Activated CD8-positive, alpha-beta T cell treated with anti-CD3 and anti-CD28 coated beads for 36 hours (primary cell): Measurements from ENCODE around the gene INTS13. TPM values are rescaled to one million over a fixed set of nuclear protein-coding genes. Genes with fewer than 3 reads are reported as not detected.
A peak's percentile ranks its signal among the peaks of the same experiment; 100 is the strongest.
"Not testable (repeated sequence)": the region's sequence is repeated elsewhere in the genome, so short reads cannot be mapped to it uniquely, and the experiment has no call there.

Experiments
- ATAC-seq: fragments of 200-7000 bp; cut with Tn5 transposase; one replicate; pipeline ENCODE4 v1.10.0; 2021; ENCODE audit warnings: mild to moderate bottlenecking, moderate library complexity
- CTCF ChIA-PET: fragments of 350-600 bp; sonication (Branson Sonifier 250); formaldehyde crosslinking; loops from one replicate; lab custom pipeline; 2021; ENCODE audit warnings: antibody characterized with exemption; lab: Charles Lee
- POLR2A ChIA-PET: fragments of 350-600 bp; sonication (Branson Sonifier 250); formaldehyde crosslinking; loops from one replicate; lab custom pipeline; 2021; ENCODE audit warnings: antibody characterized with exemption; lab: Charles Lee
- DNase-seq: peaks from one replicate; pipeline ENCODE4 v3.0.0-alpha.2; 2020
- H3K27ac Mint-ChIP-seq: one replicate; pipeline ENCODE4 v1.8.0; 2021; ENCODE audit warnings: mild to moderate bottlenecking, mixed read lengths
- H3K27me3 Mint-ChIP-seq: one replicate; pipeline ENCODE4 v1.8.0; 2021; ENCODE audit warnings: mixed read lengths
- H3K36me3 Mint-ChIP-seq: one replicate; pipeline ENCODE4 v1.8.0; 2021; ENCODE audit warnings: low read depth, mixed read lengths
- H3K4me1 Mint-ChIP-seq: one replicate; pipeline ENCODE4 v1.8.0; 2021; ENCODE audit warnings: low read depth, mixed read lengths
- H3K4me3 Mint-ChIP-seq: one replicate; pipeline ENCODE4 v1.8.0; 2021; ENCODE audit warnings: mild to moderate bottlenecking, moderate library complexity, mixed read lengths
- H3K9me3 Mint-ChIP-seq: one replicate; pipeline ENCODE4 v1.8.0; 2021; ENCODE audit warnings: mixed read lengths
- CTCF ChIP-seq: fragments of 200-600 bp; IDR thresholded peaks from one replicate; pipeline ENCODE4 v1.8.0; 2022; ENCODE audit warnings: antibody characterized with exemption, mild to moderate bottlenecking
- intact Hi-C: fragments of 100-400 bp; cut with micrococcal nuclease; formaldehyde crosslinking; loops from one replicate; pipeline ENCODE4 v1.10.0; 2022
- total RNA-seq, 2 experiments: library from RNA; stranded (reverse); gene quantifications; one replicate each; pipeline ENCODE4 v1.2.3, GENCODE V29; 2021

Gene INTS13
- total RNA-seq, 2 experiments from 2014 or later, result 102 to 115 TPM

DNA sequence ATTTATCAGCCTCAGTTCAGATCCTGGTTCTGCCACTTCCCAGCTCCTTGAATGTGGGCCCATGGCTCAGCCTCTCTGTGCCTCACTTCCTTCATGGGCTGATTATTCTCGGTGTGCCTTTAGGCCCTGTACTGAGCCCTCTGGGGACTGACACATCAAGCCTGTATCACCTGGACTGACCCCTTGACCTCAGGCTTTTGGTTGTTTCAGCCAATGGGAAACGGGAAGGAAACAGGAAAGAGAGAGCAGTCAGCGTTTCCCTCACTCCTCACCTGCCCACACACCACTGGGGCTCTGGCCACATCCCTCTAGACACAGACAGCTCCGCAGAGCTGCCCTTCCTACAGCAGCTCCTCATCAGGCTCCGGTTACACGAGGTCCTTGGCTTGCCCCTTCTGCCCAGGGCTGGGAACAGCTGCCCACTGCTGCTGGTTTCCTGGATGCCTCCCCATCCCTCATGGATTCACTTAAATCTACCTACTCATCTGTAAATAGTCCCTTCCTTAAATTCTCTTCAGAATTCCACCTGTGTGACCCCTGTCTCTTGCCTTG is 67.8 kb downstream of the INTS13 start:
- Mint-ChIP-seq H3K4me3 (no peak overlapping the region), H3K27ac (no peak overlapping the region), H3K27me3 (peaks cover 4% of the 10 kb centered on the region), H3K36me3 (no peaks in the 10 kb centered on the region), H3K4me1 (peaks cover 25% of the 10 kb centered on the region), H3K9me3 (no peaks in the 10 kb centered on the region)
- ChIA-PET CTCF (interaction anchor here (0.9 to 8.1 kb wide), 6 partner anchors 10 to 25 kb away, joined by 3 to 55 read pairs (median 5); no protein-coding TSS in a partner anchor), POLR2A (interaction anchor here (1.9 kb wide), 1 partner anchor 36 kb away, joined by 6 read pairs; the partner anchor contains the start of gene ITPR2)
- intact Hi-C loops, result no loop called here
- DNase-seq (no peak), ATAC-seq (no peak)
- no peak for TF ChIP-seq CTCF

GRCh38 chr12:26869104-26869494 is 68.7 kb downstream of the INTS13 start:
- Mint-ChIP-seq H3K4me3 (no peak overlapping the region), H3K9me3 (no peaks in the 10 kb centered on the region), H3K4me1 (peaks cover 25% of the 10 kb centered on the region), H3K27me3 (peaks cover 4% of the 10 kb centered on the region), H3K36me3 (no peaks in the 10 kb centered on the region), H3K27ac (no peak overlapping the region)
- DNase-seq (no peak), ATAC-seq (no peak)
- POLR2A ChIA-PET, result no interaction called here
- CTCF ChIA-PET, result interaction anchor here (1.0 to 1.8 kb wide), 2 partner anchors 8 to 16 kb away, joined by 3 to 15 read pairs; no protein-coding TSS in a partner anchor
- intact Hi-C loops, result no loop called here
- TF ChIP-seq CTCF, result no peak

DNA sequence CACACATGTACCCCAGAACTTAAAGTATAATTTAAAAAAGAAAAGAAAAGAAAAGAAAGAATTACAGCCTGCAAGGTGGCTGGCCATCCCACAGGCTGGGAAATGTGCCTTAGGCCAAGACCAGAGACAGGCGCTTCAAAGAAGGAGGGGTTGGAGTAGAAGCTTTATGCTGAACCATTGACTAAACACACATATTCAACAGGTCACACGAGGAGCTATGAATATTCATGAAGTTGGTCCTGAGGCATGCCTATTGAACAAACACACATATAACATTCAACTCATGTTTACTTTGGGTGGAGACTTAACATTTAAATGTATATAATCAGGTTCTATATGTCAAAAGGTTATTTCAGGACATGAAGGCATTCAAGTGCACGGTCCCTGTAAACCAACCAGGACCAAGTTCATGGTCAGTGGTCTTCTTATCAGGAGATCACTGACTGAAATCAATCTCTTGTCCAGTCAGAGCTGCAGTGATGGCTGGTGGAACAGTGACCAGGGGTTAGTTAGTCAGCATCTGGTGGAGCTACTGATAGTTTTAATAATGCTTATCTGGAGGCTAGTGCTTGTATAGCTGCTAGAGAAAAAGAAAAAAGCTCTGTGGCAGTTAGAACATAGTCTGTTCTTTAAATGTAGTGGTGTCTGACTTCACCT is 69.2 kb downstream of the INTS13 start:
- Mint-ChIP-seq H3K9me3 (no peaks in the 10 kb centered on the region), H3K4me1 (peaks cover 25% of the 10 kb centered on the region), H3K4me3 (no peak overlapping the region), H3K27me3 (peaks cover 4% of the 10 kb centered on the region), H3K36me3 (no peaks in the 10 kb centered on the region), H3K27ac (no peak overlapping the region)
- ATAC-seq (no peak), DNase-seq (no peak)
- TF ChIP-seq CTCF, result no peak
- ChIA-PET POLR2A (no interaction called here), CTCF (interaction anchor here (1.0 to 1.8 kb wide), 2 partner anchors 9 to 16 kb away, joined by 3 to 15 read pairs; no protein-coding TSS in a partner anchor)
- intact Hi-C loops, result no loop called here

DNA sequence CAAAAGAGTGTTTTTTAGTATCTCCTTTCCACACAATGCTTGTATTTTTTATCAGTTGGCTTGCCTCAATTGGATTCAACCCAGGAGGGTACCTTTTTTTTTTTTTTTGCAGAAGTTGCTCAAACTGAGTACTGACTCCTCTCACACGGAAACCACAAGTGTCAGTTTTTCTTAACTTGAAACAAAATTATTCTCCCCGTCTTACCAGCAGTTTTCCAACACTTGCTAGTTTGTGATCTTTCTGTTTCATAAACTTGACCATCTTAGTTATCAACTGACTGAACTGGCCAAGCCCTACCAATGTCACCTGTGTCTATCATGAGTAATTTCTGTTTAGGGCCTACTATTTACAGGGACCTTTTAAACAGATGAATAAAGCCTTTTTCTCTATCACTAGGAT is 70.7 kb downstream of the INTS13 start:
- no peaks in the 10 kb centered on the region for H3K36me3 Mint-ChIP-seq
- DNase-seq, result no peak
- ChIA-PET POLR2A (no interaction called here), CTCF (interaction anchor here (0.7 to 6.1 kb wide), 3 partner anchors 18 to 34 kb away, joined by 3 to 39 read pairs (median 3); partner anchors contain the start of gene ITPR2)
- peaks cover 4% of the 10 kb centered on the region for H3K27me3 Mint-ChIP-seq
- H3K9me3 Mint-ChIP-seq, result no peaks in the 10 kb centered on the region
- no peak overlapping the region for H3K4me3 Mint-ChIP-seq
- ATAC-seq, result peak; percentile 83
- TF ChIP-seq CTCF, result no peak
- no peak overlapping the region for H3K27ac Mint-ChIP-seq
- peaks cover 25% of the 10 kb centered on the region for H3K4me1 Mint-ChIP-seq
- intact Hi-C loops, result no loop called here

GRCh38 chr12:26863515-26863914 is 74.3 kb downstream of the INTS13 start:
- Mint-ChIP-seq H3K9me3 (no peaks in the 10 kb centered on the region), H3K4me3 (no peak overlapping the region), H3K27me3 (no peaks in the 10 kb centered on the region), H3K4me1 (peaks cover 13% of the 10 kb centered on the region), H3K36me3 (no peaks in the 10 kb centered on the region), H3K27ac (no peak overlapping the region)
- ChIA-PET POLR2A (interaction anchor here (1.1 kb wide), 1 partner anchor 31 kb away, joined by 3 read pairs; no protein-coding TSS in a partner anchor), CTCF (interaction anchor here (0.6 to 6.1 kb wide), 7 partner anchors 12 to 474 kb away, joined by 3 to 39 read pairs (median 4); partner anchors contain the start of gene ITPR2)
- peak; percentile 26 for TF ChIP-seq CTCF
- no peak for ATAC-seq
- intact Hi-C loops, result no loop called here
- peak; percentile 30 for DNase-seq

DNA sequence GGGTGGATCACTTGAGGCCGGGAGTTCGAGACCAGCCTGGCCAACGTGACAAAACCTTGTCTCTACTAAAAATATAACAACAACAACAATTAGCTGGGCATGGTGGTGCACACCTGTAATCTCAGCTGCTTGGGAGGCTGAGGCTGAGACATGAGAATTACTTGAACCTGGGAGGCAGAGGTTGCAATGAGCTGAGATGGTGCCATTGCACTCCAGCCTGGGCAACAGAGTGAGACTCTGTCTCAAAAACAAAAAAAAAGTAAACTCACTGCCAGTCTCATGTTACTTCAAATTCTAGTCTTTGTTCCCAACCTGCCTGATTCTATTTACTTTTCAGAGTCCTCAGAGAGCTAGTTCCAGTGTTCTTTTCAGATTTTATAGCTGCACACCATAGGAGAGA is 75.0 kb downstream of the INTS13 start:
- H3K36me3 Mint-ChIP-seq, DNase-seq, H3K4me3 Mint-ChIP-seq, intact Hi-C loops, H3K27ac Mint-ChIP-seq, ATAC-seq, POLR2A ChIA-PET, H3K27me3 Mint-ChIP-seq, H3K9me3 Mint-ChIP-seq: not testable (repeated sequence)
- peaks cover 13% of the 10 kb centered on the region for H3K4me1 Mint-ChIP-seq
- CTCF ChIA-PET, result interaction anchor here (0.6 to 6.1 kb wide), 8 partner anchors 8 to 473 kb away, joined by 3 to 39 read pairs (median 4); partner anchors contain the start of gene ITPR2
